ENCODE results near the gene RPL18. TPM values are rescaled to one million over a fixed set of nuclear protein-coding genes. Genes with fewer than 3 reads are reported as not detected.

The RPL18 gene
- total and polyA plus RNA-seq, 9 of the 15 experiments (the other 6 are each of a cell fraction or from before 2014, with no cell fraction given) = 312 to 2,635 (median 1,653) TPM

GRCh38 chr19:48635966-48636858, 17.2 kb upstream of the RPL18 start (continued):
- TF ChIP-seq, protein P1, sequence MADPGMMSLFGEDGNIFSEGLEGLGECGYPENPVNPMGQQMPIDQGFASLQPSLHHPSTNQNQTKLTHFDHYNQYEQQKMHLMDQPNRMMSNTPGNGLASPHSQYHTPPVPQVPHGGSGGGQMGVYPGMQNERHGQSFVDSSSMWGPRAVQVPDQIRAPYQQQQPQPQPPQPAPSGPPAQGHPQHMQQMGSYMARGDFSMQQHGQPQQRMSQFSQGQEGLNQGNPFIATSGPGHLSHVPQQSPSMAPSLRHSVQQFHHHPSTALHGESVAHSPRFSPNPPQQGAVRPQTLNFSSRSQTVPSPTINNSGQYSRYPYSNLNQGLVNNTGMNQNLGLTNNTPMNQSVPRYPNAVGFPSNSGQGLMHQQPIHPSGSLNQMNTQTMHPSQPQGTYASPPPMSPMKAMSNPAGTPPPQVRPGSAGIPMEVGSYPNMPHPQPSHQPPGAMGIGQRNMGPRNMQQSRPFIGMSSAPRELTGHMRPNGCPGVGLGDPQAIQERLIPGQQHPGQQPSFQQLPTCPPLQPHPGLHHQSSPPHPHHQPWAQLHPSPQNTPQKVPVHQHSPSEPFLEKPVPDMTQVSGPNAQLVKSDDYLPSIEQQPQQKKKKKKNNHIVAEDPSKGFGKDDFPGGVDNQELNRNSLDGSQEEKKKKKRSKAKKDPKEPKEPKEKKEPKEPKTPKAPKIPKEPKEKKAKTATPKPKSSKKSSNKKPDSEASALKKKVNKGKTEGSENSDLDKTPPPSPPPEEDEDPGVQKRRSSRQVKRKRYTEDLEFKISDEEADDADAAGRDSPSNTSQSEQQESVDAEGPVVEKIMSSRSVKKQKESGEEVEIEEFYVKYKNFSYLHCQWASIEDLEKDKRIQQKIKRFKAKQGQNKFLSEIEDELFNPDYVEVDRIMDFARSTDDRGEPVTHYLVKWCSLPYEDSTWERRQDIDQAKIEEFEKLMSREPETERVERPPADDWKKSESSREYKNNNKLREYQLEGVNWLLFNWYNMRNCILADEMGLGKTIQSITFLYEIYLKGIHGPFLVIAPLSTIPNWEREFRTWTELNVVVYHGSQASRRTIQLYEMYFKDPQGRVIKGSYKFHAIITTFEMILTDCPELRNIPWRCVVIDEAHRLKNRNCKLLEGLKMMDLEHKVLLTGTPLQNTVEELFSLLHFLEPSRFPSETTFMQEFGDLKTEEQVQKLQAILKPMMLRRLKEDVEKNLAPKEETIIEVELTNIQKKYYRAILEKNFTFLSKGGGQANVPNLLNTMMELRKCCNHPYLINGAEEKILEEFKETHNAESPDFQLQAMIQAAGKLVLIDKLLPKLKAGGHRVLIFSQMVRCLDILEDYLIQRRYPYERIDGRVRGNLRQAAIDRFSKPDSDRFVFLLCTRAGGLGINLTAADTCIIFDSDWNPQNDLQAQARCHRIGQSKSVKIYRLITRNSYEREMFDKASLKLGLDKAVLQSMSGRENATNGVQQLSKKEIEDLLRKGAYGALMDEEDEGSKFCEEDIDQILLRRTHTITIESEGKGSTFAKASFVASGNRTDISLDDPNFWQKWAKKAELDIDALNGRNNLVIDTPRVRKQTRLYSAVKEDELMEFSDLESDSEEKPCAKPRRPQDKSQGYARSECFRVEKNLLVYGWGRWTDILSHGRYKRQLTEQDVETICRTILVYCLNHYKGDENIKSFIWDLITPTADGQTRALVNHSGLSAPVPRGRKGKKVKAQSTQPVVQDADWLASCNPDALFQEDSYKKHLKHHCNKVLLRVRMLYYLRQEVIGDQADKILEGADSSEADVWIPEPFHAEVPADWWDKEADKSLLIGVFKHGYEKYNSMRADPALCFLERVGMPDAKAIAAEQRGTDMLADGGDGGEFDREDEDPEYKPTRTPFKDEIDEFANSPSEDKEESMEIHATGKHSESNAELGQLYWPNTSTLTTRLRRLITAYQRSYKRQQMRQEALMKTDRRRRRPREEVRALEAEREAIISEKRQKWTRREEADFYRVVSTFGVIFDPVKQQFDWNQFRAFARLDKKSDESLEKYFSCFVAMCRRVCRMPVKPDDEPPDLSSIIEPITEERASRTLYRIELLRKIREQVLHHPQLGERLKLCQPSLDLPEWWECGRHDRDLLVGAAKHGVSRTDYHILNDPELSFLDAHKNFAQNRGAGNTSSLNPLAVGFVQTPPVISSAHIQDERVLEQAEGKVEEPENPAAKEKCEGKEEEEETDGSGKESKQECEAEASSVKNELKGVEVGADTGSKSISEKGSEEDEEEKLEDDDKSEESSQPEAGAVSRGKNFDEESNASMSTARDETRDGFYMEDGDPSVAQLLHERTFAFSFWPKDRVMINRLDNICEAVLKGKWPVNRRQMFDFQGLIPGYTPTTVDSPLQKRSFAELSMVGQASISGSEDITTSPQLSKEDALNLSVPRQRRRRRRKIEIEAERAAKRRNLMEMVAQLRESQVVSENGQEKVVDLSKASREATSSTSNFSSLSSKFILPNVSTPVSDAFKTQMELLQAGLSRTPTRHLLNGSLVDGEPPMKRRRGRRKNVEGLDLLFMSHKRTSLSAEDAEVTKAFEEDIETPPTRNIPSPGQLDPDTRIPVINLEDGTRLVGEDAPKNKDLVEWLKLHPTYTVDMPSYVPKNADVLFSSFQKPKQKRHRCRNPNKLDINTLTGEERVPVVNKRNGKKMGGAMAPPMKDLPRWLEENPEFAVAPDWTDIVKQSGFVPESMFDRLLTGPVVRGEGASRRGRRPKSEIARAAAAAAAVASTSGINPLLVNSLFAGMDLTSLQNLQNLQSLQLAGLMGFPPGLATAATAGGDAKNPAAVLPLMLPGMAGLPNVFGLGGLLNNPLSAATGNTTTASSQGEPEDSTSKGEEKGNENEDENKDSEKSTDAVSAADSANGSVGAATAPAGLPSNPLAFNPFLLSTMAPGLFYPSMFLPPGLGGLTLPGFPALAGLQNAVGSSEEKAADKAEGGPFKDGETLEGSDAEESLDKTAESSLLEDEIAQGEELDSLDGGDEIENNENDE (IDR thresholded peaks at IDR 0.05; ENCODE audit: low read depth, low read length) = no peak
- no peak for TF ChIP-seq AFF4 (CRISPR knock-in tag; IDR thresholded peaks at IDR 0.05)
- TF ChIP-seq GABPB1 (CRISPR knock-in tag; IDR thresholded peaks at IDR 0.05) = no peak; the same call in 1 of the 2 replicates
- no peak for TF ChIP-seq ZNF311 (CRISPR knock-in tag; IDR thresholded peaks at IDR 0.05)
- TF ChIP-seq SMARCB1 (IDR thresholded peaks at IDR 0.05; ENCODE audit: insufficient read length, low read depth) = no peak
- TF ChIP-seq, protein P2, sequence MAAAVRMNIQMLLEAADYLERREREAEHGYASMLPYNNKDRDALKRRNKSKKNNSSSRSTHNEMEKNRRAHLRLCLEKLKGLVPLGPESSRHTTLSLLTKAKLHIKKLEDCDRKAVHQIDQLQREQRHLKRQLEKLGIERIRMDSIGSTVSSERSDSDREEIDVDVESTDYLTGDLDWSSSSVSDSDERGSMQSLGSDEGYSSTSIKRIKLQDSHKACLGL (CRISPR knock-in tag; IDR thresholded peaks at IDR 0.05; ENCODE audit: borderline replicate concordance, poor library complexity, severe bottlenecking) = no peak
- TF ChIP-seq ZC3H8 (IDR thresholded peaks at IDR 0.05) = no peak

Measured in K562 (cell line).